NCI-H2107 treated with DMSO at 0.1 percent for 48 hours (cell line): ENCODE measurements around the gene MED31.
"Not testable (repeated sequence)": the region's sequence is repeated elsewhere in the genome, so short reads cannot be mapped to it uniquely, and the experiment has no call there.

Source experiments
- DNase-seq: peaks from one replicate; lab custom pipeline; 2025; ENCODE audit not compliant: unreplicated experiment; lab: John Stamatoyannopoulos, UW

Gene MED31

GRCh38 chr17:6656797-6657632, 5.6 kb upstream of the MED31 start:
- peak; percentile 8 for DNase-seq

- not testable (repeated sequence) for DNase-seq
Observed at GRCh38 chr17:6655732-6656361, 4.4 kb upstream of the MED31 start.

- DNase-seq = peak; percentile 8
Observed at GRCh38 chr17:6654841-6655731, 3.7 kb upstream of the MED31 start.

GRCh38 chr17:6651919-6652452, 581 bp upstream of the MED31 start:
- no peak for DNase-seq

- DNase-seq = no peak
Observed at GRCh38 chr17:6648181-6648580, 3.2 kb downstream of the MED31 start.

GRCh38 chr17:6643451-6644125, 7.8 kb downstream of the MED31 start:
- no peak for DNase-seq

GRCh38 chr17:6642592-6642991, 8.8 kb downstream of the MED31 start:
- DNase-seq = no peak

GRCh38 chr17:6641247-6641863, 10.1 kb downstream of the MED31 start:
- no peak for DNase-seq

- DNase-seq = peak; percentile 48
Observed at GRCh38 chr17:6640536-6641246, 10.7 kb downstream of the MED31 start, which contains the start of the genes KIAA0753 and TXNDC17. KIAA0753 (minus strand) TSS chr17:6640711; CDS start chr17:6635103, 5,608 bp downstream. TXNDC17 (plus strand) TSS chr17:6641060; CDS start chr17:6641083, 23 bp downstream.

- DNase-seq = no peak
Observed at GRCh38 chr17:6639586-6640535, 11.5 kb downstream of the MED31 start.

- DNase-seq = no peak
Observed at GRCh38 chr17:6639014-6639585, 12.3 kb downstream of the MED31 start.

GRCh38 chr17:6638046-6638908, 13.1 kb downstream of the MED31 start:
- no peak for DNase-seq

GRCh38 chr17:6637458-6637840, 14.0 kb downstream of the MED31 start:
- DNase-seq = no peak

- DNase-seq = no peak
Observed at GRCh38 chr17:6636616-6637457, 14.6 kb downstream of the MED31 start.

- DNase-seq = no peak
Observed at GRCh38 chr17:6636105-6636504, 15.3 kb downstream of the MED31 start.

- no peak for DNase-seq
Observed at GRCh38 chr17:6633263-6633662, 18.1 kb downstream of the MED31 start.
